HEK293T (cell line): ENCODE measurements around the gene ITGA11.

Source experiments
- CTCF ChIA-PET: fragments of 350-600 bp; formaldehyde crosslinking; extraction: SDS; loops from one replicate; lab custom pipeline; 2021; ENCODE audit warnings: antibody characterized with exemption, inconsistent platforms; lab: Yijun Ruan, JAX
- POLR2A ChIA-PET: fragments of 350-600 bp; formaldehyde crosslinking; extraction: SDS; loops from one replicate; lab custom pipeline; 2020; ENCODE audit warnings: antibody characterized with exemption, inconsistent platforms; lab: Yijun Ruan, JAX
- DNase-seq: peaks from one replicate; pipeline ENCODE4 v3.0.0; 2012; ENCODE audit warnings: mixed read lengths; ENCODE audit errors: extremely low spot score
- ARNT ChIP-seq: fragments of 450-650 bp; IDR thresholded peaks from 2 replicates; pipeline ENCODE4 v1.6.1; 2017; ENCODE audit warnings: mild to moderate bottlenecking
- BHLHE40 ChIP-seq: fragments of 450-650 bp; IDR thresholded peaks from 2 replicates; pipeline ENCODE4 v1.6.1; 2016; ENCODE audit warnings: mild to moderate bottlenecking, moderate library complexity, borderline replicate concordance
- CTBP1 ChIP-seq: fragments of 450-650 bp; IDR thresholded peaks from 2 replicates; pipeline ENCODE4 v1.6.1; 2016; ENCODE audit warnings: borderline replicate concordance
- ELF4 ChIP-seq: fragments of 450-650 bp; IDR thresholded peaks from 2 replicates; pipeline ENCODE4 v1.6.1; 2017; ENCODE audit warnings: antibody characterized with exemption
- FOXA1 ChIP-seq: fragments of 450-650 bp; IDR thresholded peaks from 2 replicates; pipeline ENCODE4 v1.6.1; 2016; ENCODE audit warnings: mild to moderate bottlenecking
- FOXK2 ChIP-seq: fragments of 450-650 bp; IDR thresholded peaks from 2 replicates; pipeline ENCODE4 v1.6.1; 2016; ENCODE audit warnings: mild to moderate bottlenecking
- FOXM1 ChIP-seq: fragments of 450-650 bp; IDR thresholded peaks from 2 replicates; pipeline ENCODE4 v1.6.1; 2017; ENCODE audit warnings: mild to moderate bottlenecking, borderline replicate concordance
- HDGF ChIP-seq: fragments of 450-650 bp; IDR thresholded peaks from 2 replicates; pipeline ENCODE4 v1.6.1; 2017; ENCODE audit warnings: antibody characterized with exemption, borderline replicate concordance
- L3MBTL2 ChIP-seq: fragments of 450-650 bp; conservative IDR thresholded peaks from 2 replicates; pipeline ENCODE4 v1.6.1; 2016; ENCODE audit warnings: mild to moderate bottlenecking
- LEF1 ChIP-seq: fragments of 450-650 bp; IDR thresholded peaks from 2 replicates; pipeline ENCODE4 v1.6.1; 2017; ENCODE audit warnings: mild to moderate bottlenecking, borderline replicate concordance
- NFRKB ChIP-seq: fragments of 450-650 bp; IDR thresholded peaks from 2 replicates; pipeline ENCODE4 v1.6.1; 2016; ENCODE audit warnings: mild to moderate bottlenecking, moderate library complexity
- PKNOX1 ChIP-seq: fragments of 450-650 bp; IDR thresholded peaks from 2 replicates; pipeline ENCODE4 v1.6.1; 2016
- SP1 ChIP-seq: fragments of 450-650 bp; IDR thresholded peaks from 2 replicates; pipeline ENCODE4 v1.6.1; 2017
- SUZ12 ChIP-seq: fragments of 450-650 bp; IDR thresholded peaks from 2 replicates; pipeline ENCODE4 v1.6.1; 2016; ENCODE audit warnings: mild to moderate bottlenecking
- TARDBP ChIP-seq: fragments of 450-650 bp; IDR thresholded peaks from 2 replicates; pipeline ENCODE4 v1.6.1; 2016
- ZNF384 ChIP-seq: fragments of 450-650 bp; IDR thresholded peaks from 2 replicates; pipeline ENCODE4 v1.6.1; 2016

The ITGA11 gene

GRCh38 chr15:68334661-68335124 is 97.3 kb downstream of the ITGA11 start:
- TF ChIP-seq BHLHE40 (no peak), ARNT (no peak), SP1 (no peak), L3MBTL2 (no peak), HDGF (no peak), TARDBP (no peak), CTBP1 (no peak), NFRKB (no peak), FOXK2 (no peak)
- POLR2A ChIA-PET: interaction anchor here (0.7 kb wide), 1 partner anchor 57 kb away, joined by 3 read pairs; the partner anchor contains the start of gene FEM1B
- DNase-seq: no peak
- CTCF ChIA-PET: interaction anchor here (1.4 kb wide), 1 partner anchor 8 kb away, joined by 8 read pairs; no protein-coding TSS in a partner anchor

- no peak for DNase-seq
- ChIA-PET CTCF (interaction anchor here (1.4 kb wide), 1 partner anchor 9 kb away, joined by 8 read pairs; no protein-coding TSS in a partner anchor), POLR2A (no interaction called here)
- no peak for TF ChIP-seq CTBP1
- no peak for TF ChIP-seq SP1
- no peak for TF ChIP-seq PKNOX1
- no peak for TF ChIP-seq FOXM1
These were observed 98.0 kb downstream of the ITGA11 start for GRCh38 chr15:68333775-68334470.

GRCh38 chr15:68332266-68332665 is 99.7 kb downstream of the ITGA11 start:
- no peak for DNase-seq
- CTCF ChIA-PET: no interaction called here
- no peak for TF ChIP-seq ARNT
- no peak for TF ChIP-seq HDGF
- TF ChIP-seq CTBP1: no peak
- TF ChIP-seq FOXA1: no peak
- TF ChIP-seq BHLHE40: no peak
- TF ChIP-seq ZNF384: no peak
- no peak for TF ChIP-seq FOXK2
- TF ChIP-seq FOXM1: no peak
- TF ChIP-seq SP1: no peak
- no peak for TF ChIP-seq L3MBTL2
- no peak for TF ChIP-seq NFRKB
- no peak for TF ChIP-seq ELF4
- no peak for TF ChIP-seq SUZ12
- TF ChIP-seq TARDBP: no peak
- no peak for TF ChIP-seq PKNOX1
- TF ChIP-seq LEF1: no peak
- POLR2A ChIA-PET: no interaction called here

GRCh38 chr15:68330901-68331300 is 101.1 kb downstream of the ITGA11 start:
- POLR2A ChIA-PET: no interaction called here

GRCh38 chr15:68330416-68330815 is 101.5 kb downstream of the ITGA11 start:
- DNase-seq: no peak
- POLR2A ChIA-PET: no interaction called here
- TF ChIP-seq CTBP1: no peak
- TF ChIP-seq TARDBP: no peak
- TF ChIP-seq ZNF384: no peak
- no peak for TF ChIP-seq FOXM1
- no peak for TF ChIP-seq SP1
- no peak for TF ChIP-seq FOXA1
- TF ChIP-seq ELF4: no peak
- TF ChIP-seq PKNOX1: no peak
- TF ChIP-seq SUZ12: no peak
- no peak for TF ChIP-seq NFRKB
- no peak for TF ChIP-seq ARNT
- no peak for TF ChIP-seq LEF1
- CTCF ChIA-PET: no interaction called here

More at GRCh38 chr15:68330901-68331300, 101.1 kb downstream of the ITGA11 start:
- CTCF ChIA-PET: no interaction called here
- no peak for TF ChIP-seq TARDBP
- no peak for DNase-seq

- no peak for DNase-seq
- POLR2A ChIA-PET: no interaction called here
- CTCF ChIA-PET: interaction anchor here (0.6 to 1.3 kb wide), 4 partner anchors 22 to 198 kb away, joined by 3 to 5 read pairs (median 3); no protein-coding TSS in a partner anchor
- no peak for TF ChIP-seq LEF1
- TF ChIP-seq CTBP1: no peak
- no peak for TF ChIP-seq ELF4
- no peak for TF ChIP-seq L3MBTL2
- TF ChIP-seq TARDBP: no peak
- TF ChIP-seq SP1: no peak
- TF ChIP-seq FOXK2: no peak
- TF ChIP-seq BHLHE40: no peak
These were observed 103.0 kb downstream of the ITGA11 start for GRCh38 chr15:68328964-68329363.
